ENCODE data around the gene MAP3K14.

GRCh38 chr17:45289301-45290268, 27.2 kb downstream of the MAP3K14 start:
- TF ChIP-seq GABPA (IDR thresholded peaks at IDR 0.05; ENCODE audit: low read depth) (no peak), CTCF (IDR thresholded peaks at IDR 0.05) (no peak), RAD21 (IDR thresholded peaks at IDR 0.05; ENCODE audit: low read length) (no peak), MXI1 (IDR thresholded peaks at IDR 0.05; ENCODE audit: low read depth, low read length) (no peak), FOSL2 (IDR thresholded peaks at IDR 0.05; ENCODE audit: borderline replicate concordance, low read depth) (no peak)

Measured in SK-N-SH (cell line).